Stimulated activated CD8-positive, alpha-beta memory T cell treated with anti-CD3 and anti-CD28 coated beads, Interleukin-7, amount 100 ng/mL, for 1 hour (primary cell): ENCODE results near the gene HIPK2.

Experiments
- DNase-seq, 2 donors: peaks; one replicate each; pipeline ENCODE4 v3.0.0-alpha.2; 2020; ENCODE audit warnings: low read depth in 2 of 2

Gene HIPK2

DNA sequence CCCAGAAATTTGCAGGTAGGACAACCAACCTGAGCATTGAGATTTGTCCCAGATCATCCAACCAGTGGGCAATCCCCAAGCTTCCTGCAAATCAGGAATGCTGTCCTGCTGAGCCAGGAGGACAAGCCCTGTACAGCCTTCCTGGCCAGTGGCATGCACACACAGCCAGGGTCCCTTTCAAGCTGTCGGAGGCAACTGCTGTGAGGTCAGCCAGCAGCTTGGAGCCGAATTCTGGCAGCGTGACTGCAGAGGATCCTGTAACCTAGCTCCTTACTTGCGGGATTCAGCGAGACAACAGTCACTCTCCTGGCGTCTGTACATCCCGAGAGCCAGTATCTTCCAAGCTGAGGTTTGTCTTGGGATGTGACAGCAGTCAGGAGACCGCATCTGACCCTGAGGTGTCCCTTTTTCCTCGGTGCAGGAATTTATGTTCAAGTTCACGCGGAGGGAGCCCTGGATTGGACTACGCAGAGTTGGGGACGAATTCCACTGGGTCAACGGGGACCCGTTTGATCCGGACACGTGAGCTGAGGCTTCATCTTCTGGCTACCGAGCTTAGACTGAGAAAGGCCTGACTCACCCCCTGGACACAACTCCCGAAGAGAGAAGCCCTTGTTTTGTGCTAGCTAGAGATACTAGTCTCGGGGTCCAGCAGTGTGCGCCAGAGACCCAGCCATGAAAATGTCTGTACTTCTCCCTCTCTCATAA is 236.0 kb downstream of the HIPK2 start:
- DNase-seq: no peak

- DNase-seq: no peak
Measured at GRCh38 chr7:139540203-139540602, 237.6 kb downstream of the HIPK2 start.

DNA sequence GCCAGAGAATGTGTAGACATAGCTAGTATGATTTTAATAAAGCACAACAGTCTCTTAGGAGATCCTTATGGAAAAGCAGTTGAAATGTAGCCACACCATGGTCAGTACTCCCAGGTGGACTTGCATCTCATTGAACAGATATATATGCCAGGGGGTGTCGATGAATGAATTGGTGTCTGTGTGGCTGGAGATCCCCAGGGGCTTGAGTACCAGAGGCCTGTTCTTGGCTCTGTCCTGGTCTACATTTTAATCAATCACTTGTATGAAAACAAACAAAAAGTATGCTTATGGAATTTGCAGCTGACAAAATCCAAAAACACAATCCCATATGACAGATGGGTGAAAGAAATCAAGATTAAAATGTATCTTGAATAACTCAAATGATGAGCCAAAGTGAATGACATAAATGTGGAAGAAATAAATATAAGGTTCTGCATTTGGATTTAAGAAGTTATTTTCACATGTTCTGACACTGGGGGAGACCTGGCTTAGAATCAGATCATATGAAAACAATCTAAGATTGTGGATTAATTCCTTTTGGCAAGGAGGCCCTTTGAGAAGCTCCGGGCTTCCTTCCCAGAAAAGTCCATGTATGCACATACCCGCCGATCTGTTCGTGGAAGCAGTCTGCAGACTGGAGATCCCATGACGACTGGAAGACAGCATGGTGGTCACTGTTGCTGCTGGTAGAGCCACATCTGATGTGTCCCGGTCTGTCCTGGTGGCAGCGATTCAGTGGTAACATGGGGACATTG is 238.7 kb downstream of the HIPK2 start:
- no peak for DNase-seq

- no peak for DNase-seq
Measured at GRCh38 chr7:139536152-139536551, 241.6 kb downstream of the HIPK2 start.

DNA sequence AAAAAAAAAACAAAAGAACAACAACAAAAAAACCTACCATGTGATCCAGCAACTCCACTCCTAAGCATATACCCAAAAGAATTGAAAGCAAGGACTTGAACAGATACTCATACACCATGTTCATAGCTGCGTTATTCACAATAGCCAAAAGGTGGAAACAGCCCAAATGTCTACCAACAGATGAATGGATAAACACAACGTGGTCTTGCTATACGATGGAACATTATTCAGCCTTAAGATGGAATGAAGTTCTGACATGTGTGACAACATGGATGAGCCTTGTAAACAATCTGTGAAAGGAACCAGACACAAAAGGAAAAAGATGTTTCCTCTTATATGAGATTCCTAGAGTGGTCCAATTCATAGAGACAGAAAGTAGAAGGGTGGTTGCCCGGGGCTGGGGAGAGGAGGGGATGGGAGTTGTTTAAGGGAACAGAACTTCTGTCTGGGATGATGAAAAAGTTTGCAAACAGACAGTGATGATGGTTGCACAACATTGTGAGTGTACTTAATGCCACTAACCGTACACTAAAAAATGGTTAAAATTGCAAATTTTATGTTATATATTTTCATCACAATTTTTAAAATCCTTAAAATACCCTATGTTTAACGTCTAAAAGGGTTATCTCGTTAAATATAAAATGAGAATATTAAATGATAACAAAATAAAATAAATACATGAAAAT is 242.7 kb downstream of the HIPK2 start:
- no peak for DNase-seq

GRCh38 chr7:139534096-139534495 is 243.7 kb downstream of the HIPK2 start:
- no peak for DNase-seq

- DNase-seq: no peak
Measured at GRCh38 chr7:139532636-139533155, 245.1 kb downstream of the HIPK2 start.

DNA sequence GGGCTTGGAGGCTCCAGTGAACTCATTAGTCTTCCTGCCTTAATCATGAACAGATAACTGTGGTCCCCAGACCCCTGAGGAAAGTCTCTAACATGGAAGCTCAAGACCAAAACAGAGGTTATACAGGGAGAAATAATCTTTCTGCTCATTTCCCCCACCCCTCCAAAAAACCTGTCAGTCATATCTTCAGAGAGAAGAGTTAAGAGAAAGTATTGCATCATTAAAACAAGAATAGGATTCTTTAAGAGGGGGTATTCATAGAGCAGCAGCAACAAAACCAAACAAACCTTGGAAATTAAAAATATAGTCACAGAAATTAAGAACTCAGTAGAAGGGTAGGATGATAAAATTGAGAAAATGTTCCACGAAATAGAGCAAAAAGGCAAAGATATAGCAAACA is 246.7 kb downstream of the HIPK2 start:
- DNase-seq: no peak

GRCh38 chr7:139526578-139527544 is 250.9 kb downstream of the HIPK2 start:
- no peak for DNase-seq

DNA sequence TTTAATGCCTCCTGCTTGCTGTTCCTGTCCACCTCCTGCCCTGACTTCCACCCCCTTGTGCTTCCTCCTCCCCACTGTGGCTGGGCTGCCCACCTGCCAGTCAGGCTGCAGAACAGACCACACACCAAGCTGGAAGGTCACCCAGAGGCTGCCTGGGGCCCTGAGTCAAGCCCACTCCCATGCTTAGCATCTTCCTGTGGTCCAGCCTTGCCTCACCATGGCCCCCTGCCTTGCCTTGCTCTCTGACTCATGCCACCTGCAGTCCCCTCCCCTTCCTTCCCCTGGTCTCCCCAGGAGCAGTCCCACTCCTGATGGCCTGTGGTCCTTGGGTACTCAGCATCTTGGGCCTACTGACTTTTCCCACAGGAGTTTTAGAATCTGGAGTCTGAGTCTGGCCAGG is 252.0 kb downstream of the HIPK2 start:
- DNase-seq: no peak

DNA sequence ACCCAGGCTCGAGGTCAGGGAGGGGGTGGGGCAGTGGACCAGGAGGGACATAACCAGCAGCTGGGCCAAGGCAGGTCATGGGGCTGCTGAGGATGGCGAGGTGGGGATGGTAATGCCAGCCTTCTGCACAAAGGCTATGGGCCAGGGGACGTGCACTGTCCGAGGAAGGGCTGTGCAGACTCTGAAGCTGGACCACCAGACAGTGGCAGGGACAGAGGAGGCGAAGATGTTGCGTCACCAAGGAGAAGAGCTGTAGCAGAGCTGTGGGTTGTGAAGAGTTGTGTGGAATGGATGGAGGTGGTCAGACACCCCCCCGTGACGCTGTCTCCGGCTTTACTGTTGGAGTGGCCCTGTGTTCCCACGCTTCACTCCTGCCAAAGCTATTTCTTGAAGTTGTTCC is 252.6 kb downstream of the HIPK2 start:
- DNase-seq: no peak

DNA sequence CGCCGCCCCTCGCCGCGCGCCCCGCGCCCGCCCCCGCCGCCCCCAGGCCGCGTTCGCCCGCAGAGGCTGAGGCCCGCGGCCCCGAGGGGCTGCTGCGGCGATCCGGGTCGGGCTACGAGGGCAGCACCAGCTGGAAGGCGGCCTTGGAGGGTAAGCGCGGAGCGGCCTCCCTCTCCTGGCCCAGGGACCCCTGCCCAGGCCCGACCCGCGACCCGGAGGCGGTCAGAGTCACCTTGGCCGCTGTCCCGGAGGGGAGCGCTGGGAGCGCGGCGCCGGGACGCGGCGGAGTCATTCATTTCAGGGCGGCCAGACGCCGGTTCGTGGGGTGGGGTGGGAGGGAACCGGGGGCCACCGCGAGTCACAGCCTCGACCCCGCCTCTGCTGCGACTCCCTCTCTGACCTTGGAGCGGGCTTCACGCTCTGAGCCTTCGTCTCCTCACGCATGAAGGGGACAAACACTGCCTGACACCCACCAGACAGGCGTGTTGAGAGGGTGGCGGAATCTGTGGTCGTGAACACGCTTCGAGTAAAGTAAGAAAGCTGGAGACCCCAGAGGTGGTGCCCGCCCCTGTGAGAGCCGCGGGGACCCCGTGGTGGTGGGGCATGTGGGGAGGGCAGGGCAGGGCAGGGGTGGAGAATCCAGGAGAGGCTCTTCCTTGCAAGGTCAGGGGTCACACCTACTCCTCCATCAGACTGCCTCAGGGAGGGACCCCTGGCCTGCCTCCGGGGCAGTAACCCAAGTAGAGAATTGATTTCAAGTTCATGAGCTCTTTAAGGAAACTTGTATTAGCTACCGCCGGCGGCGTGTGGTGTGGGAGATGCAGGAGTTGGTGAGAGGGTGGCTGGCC is 253.6 kb downstream of the HIPK2 start:
- DNase-seq: no peak

DNA sequence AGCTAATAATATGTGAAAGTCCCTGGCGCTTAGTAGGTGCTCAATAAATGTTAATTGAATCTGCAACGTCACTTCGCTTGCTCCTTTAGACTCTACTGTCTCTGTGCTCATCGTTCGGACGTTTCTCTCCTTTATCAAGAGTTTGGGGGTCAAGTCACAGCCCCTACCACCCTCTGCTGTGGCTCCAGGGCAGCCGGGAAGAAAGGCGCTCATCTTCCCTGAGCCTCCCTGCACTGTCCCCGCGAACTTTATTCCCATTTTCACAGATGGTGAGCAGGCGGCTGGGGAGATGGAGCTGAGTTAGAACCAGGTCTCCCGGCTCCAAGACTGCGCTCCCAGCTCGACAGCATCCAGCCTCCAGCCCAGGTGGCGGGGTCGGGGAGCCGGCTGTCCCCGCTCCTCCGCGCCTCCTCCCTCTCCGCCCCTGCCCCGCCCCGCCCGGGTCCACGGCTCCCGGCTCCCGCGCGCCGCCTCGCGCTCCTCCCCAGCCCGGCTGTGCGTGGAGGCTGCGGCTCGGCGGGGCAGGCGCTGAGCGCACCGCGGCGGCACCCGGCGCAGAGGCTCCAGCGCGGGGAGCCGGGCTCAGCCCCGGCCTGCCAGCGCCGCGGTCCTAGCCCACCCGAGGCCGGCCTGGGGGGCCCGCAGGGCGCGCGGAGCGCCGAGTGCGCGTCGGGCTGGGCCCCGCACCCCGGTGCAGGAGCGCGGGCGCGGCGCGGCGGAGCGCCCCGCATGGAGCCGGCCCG is 254.4 kb downstream of the HIPK2 start, which contains the start of gene CLEC2L:
TSS of gene CLEC2L (plus strand) at position 487 of the 743 bp plus-strand sequence. CDS start at position 730, 243 bp downstream.
- DNase-seq: no peak

DNA sequence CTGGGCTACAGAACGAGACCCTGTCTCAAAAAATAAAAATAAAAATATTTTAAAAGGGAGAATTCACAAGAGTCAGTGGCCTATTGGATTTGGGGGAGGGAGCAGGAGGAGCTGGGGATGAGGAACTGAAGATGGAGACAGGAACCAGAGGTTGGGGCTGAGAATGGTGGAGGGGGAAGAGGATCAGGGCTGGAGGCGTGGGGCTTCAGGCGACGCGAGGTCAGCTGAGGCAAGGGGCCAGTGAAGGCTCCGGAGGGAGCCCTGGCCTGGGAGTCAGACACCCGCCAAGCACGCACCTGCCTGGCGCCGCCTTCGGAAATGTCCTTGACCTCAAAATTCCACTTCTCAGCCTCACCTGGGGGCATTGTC is 255.0 kb downstream of the HIPK2 start:
- no peak for DNase-seq

GRCh38 chr7:139521439-139521838 is 256.4 kb downstream of the HIPK2 start:
- DNase-seq: no peak

- no peak for DNase-seq
Measured at GRCh38 chr7:139515266-139515665, 262.5 kb downstream of the HIPK2 start.
